Posterior vena cava (tissue), 2 donors: ENCODE results near the gene MBD2. TPM values are rescaled to one million over a fixed set of nuclear protein-coding genes. Genes with fewer than 3 reads are reported as not detected.
"Not testable (repeated sequence)": the region's sequence is repeated elsewhere in the genome, so short reads cannot be mapped to it uniquely, and the experiment has no call there.

ENCODE experiments used
- DNase-seq: peaks from one replicate; pipeline ENCODE4 v3.0.0-alpha.2; 2020; ENCODE audit warnings: low spot score
- intact Hi-C, 2 donors: fragments of 100-400 bp; cut with DNase I; formaldehyde crosslinking; loops; one replicate each; pipeline versions ENCODE4 v1.14.1 to v1.14.2; 2022 to 2023
- total RNA-seq, 2 donors: library from RNA; stranded (reverse); fragmentation: NEBNext Ultra II Directional; extraction: Animal tissue kit (Norgen Biotek cat#: 25700); gene quantifications; one replicate each; pipeline ENCODE4 v1.2.1, GENCODE V29; 2021
- donor health status: DM: yes; HTN: yes; CAD: no.
- donor health status: DM: yes; HTN: yes; CAD: no.

The MBD2 gene
- total RNA-seq, 2 donors from 2014 or later = 70.8 to 84.0 TPM

GRCh38 chr18:54239091-54239490 lies 14.6 kb upstream of the MBD2 start:
- DNase-seq = no peak
- intact Hi-C loops = no loop called here

- intact Hi-C loops = no loop called here
- DNase-seq = no peak
Observed at GRCh38 chr18:54238173-54238936, 13.9 kb upstream of the MBD2 start.

- intact Hi-C loops = no loop called here
- no peak for DNase-seq
Observed at GRCh38 chr18:54235871-54236270, 11.4 kb upstream of the MBD2 start.

GRCh38 chr18:54233747-54234146 lies 9.3 kb upstream of the MBD2 start:
- DNase-seq = no peak
- intact Hi-C loops = no loop called here

- intact Hi-C loops = no loop called here
- DNase-seq = no peak
Observed at GRCh38 chr18:54233228-54233625, 8.8 kb upstream of the MBD2 start.

- intact Hi-C loops = no loop called here
- DNase-seq = no peak
Observed at GRCh38 chr18:54232485-54233227, 8.2 kb upstream of the MBD2 start.

GRCh38 chr18:54229421-54230059 lies 5.1 kb upstream of the MBD2 start:
- DNase-seq = no peak
- intact Hi-C loops = no loop called here

GRCh38 chr18:54228364-54228763 lies 3.9 kb upstream of the MBD2 start:
- intact Hi-C loops = no loop called here
- no peak for DNase-seq

- intact Hi-C loops = no loop called here
- peak; percentile 83 for DNase-seq
Observed at GRCh38 chr18:54223568-54224241, 764 bp downstream of the MBD2 start.

- DNase-seq = no peak
- intact Hi-C loops = no loop called here
Observed at GRCh38 chr18:54222922-54223567, 1.4 kb downstream of the MBD2 start.

GRCh38 chr18:54220406-54220805 lies 4.1 kb downstream of the MBD2 start:
- intact Hi-C loops = no loop called here
- no peak for DNase-seq

- intact Hi-C loops, DNase-seq: not testable (repeated sequence)
Observed at GRCh38 chr18:54218803-54219202, 5.7 kb downstream of the MBD2 start.

- DNase-seq = no peak
- intact Hi-C loops = no loop called here
Observed at GRCh38 chr18:54218299-54218698, 6.2 kb downstream of the MBD2 start.

GRCh38 chr18:54217624-54218023 lies 6.8 kb downstream of the MBD2 start:
- intact Hi-C loops = no loop called here
- no peak for DNase-seq

GRCh38 chr18:54215069-54215468 lies 9.4 kb downstream of the MBD2 start:
- intact Hi-C loops = no loop called here
- DNase-seq = no peak

GRCh38 chr18:54210463-54210862 lies 14.0 kb downstream of the MBD2 start:
- intact Hi-C loops = no loop called here

GRCh38 chr18:54209471-54210180 lies 14.8 kb downstream of the MBD2 start:
- no peak for DNase-seq
- intact Hi-C loops = no loop called here

More at GRCh38 chr18:54210463-54210862, 14.0 kb downstream of the MBD2 start:
- DNase-seq = no peak

GRCh38 chr18:54206447-54206846 lies 18.0 kb downstream of the MBD2 start:
- intact Hi-C loops = no loop called here

GRCh38 chr18:54205959-54206358 lies 18.5 kb downstream of the MBD2 start:
- intact Hi-C loops = no loop called here

More at GRCh38 chr18:54206447-54206846, 18.0 kb downstream of the MBD2 start:
- DNase-seq = no peak

More at GRCh38 chr18:54205959-54206358, 18.5 kb downstream of the MBD2 start:
- no peak for DNase-seq
